ENCODE measurements around the gene FMN1.

GRCh38 chr15:33019354-33019981, 175.0 kb downstream of the FMN1 start:
- TF ChIP-seq POLR2AphosphoS5 (IDR thresholded peaks at IDR 0.05; ENCODE audit: low read depth, low read length) (no peak), RFX5 (IDR thresholded peaks at IDR 0.05; ENCODE audit: borderline replicate concordance, low read depth, low read length) (no peak), CTCF (IDR thresholded peaks at IDR 0.05; ENCODE audit: control extremely low read depth in 1 of 3, insufficient read depth in 1 of 3, low read depth in 1 of 3, low read length in 3 of 3) (no peak), POLR2A (IDR thresholded peaks at IDR 0.05; ENCODE audit: control extremely low read depth in 1 of 2, low read depth in 2 of 2, low read length in 2 of 2) (no peak), PHF8 (conservative IDR thresholded peaks at IDR 0.05; ENCODE audit: low read depth, low read length) (no peak), EZH2 (IDR thresholded peaks at IDR 0.05; ENCODE audit: low read depth, low read length, severe bottlenecking) (no peak), ATF3 (IDR thresholded peaks at IDR 0.05; ENCODE audit: insufficient read depth, low read depth, low read length) (no peak), SUZ12 (IDR thresholded peaks at IDR 0.05; ENCODE audit: low read length) (no peak), RXRA (IDR thresholded peaks at IDR 0.05; ENCODE audit: insufficient read depth, low read depth, low read length) (no peak), JUN (IDR thresholded peaks at IDR 0.05; ENCODE audit: low read depth, low read length) (no peak), ASH2L (IDR thresholded peaks at IDR 0.05; ENCODE audit: low read length) (no peak), RAD21 (IDR thresholded peaks at IDR 0.05 in 1 of 2, conservative IDR thresholded peaks at IDR 0.05 in 1 of 2; ENCODE audit: low read depth in 2 of 2, low read length in 2 of 2) (no peak), SIX5 (IDR thresholded peaks at IDR 0.05; ENCODE audit: low read depth, low read length) (no peak)
